NCI-H187 treated with DMSO at 0.1 percent for 48 hours (cell line): ENCODE data around the gene CLASP1.
"Not testable (repeated sequence)": the region's sequence is repeated elsewhere in the genome, so short reads cannot be mapped to it uniquely, and the experiment has no call there.

ENCODE experiments used
- DNase-seq: peaks from one replicate; lab custom pipeline; 2025; lab: John Stamatoyannopoulos, UW

CLASP1 gene

DNA sequence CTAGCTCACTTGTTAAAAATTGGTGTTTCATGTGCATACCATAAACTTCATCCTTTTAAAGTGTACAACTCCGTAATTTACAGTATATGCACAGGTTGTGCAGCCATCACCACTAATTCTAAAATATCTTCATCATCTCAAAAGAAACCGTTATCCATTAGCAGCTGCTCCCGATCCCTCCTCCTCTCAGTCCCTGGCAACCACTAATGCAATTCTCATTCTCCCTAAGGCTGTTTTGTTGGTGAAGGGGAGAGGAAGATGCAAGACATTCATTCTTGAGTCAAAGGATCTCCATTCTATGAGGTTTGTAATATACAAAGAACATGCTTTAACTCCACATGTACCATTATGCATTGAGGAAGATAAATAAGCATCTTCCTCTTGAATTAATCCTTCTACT, 70.0 kb downstream of the CLASP1 start:
- DNase-seq, result no peak

DNA sequence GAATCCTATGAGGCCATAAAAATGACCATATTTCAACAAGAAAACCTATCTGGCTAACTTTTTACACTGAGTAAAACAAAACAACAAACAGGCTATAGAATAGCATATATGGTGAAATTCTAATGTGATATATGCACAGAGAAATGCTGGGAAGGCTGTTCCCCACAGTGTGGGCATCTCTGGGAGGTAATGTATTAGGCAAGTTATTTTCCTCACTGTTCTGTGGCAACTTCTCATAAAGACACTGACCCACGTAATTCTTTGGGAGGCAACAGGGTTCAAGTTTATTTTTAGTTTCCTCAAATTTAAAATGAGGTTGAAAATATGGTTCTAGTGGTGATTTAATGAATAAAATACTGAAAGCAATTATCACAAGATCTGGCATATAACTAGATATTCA, 71.9 kb downstream of the CLASP1 start:
- DNase-seq, result no peak

DNA sequence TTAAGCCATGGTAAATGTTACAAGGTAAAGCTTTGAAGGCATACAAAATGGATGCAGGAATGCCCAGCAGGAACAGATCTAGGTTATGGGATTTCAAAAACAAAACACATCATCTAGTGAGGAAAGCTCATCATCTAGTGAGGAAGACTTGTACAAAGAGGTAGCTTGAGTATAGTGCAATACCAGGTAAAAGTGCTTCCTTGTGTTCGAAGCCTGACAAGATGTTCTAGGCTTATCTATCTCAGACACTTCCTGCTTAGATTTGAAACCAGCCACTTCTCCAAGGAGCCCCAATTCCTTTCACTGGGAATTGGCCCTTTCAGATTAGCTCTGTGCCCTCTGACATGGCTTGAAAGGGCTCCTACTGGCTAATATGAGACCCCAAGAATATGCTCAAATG, 73.0 kb downstream of the CLASP1 start:
- DNase-seq, result no peak

DNA sequence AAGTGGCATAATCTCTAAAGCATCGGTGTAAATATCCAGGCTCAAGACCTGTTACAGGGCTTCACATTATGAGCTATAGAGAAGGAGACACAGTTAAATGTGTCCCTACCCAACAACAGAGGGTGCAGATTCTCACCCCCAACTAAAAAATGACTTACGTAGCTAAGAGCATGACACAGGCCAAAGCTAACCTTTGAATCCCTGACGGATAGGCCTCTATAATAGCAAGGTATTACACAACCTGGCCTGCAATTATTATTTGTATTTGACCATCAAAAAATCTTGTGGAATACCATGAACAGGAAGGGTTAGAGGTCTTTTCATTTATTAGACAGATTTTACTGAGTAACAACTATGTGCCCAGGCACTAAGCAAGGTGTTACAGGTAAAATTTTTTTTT, 73.5 kb downstream of the CLASP1 start:
- no peak for DNase-seq

DNA sequence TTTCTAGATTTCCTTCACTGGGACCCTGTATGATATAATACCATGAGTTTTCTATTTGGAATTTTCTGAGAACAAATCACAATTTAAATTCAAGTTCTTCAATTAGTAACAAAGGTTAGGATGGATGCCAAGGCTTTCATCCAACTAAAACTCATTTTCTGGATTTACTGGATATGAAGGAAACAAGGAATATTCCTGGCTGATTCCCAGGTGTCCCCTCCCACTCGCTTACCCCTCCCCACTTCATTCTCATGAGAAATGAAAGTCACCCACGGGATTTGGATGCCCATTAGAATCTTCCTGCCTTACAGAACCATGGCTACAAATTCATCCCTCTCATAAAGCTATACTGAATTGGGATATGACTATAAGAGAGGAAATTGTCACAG, 78.6 kb downstream of the CLASP1 start:
- no peak for DNase-seq

DNA sequence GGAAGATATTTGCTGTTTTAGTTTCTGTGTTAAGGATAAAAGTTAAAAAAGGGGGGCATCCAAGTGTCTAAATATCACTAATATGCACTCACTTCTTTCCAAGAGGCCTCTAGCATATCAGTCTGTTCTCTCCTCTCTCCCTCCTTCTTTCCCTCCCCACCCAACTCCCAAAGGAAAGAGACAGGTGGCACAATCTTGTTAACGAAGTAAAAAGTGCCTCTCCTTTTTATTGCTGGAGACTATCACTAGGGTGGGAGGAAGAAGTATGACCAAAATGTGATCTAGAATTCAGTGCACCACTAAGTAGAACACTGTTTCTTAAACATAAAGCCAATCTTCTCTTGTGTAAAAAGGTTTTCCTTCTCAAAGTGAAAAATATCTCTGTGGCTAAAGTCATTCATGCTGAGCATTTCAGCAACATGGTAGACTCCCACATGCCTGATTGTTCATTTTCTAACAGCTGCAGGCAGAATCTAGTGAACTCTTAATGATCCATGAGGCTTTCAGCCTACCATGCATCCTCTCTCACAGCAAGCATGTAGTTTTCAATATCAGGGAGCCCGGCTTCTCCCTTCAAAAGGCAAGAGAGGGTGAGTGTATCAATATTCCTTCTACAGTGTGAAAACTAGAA, 79.1 kb downstream of the CLASP1 start:
- no peak for DNase-seq

DNA sequence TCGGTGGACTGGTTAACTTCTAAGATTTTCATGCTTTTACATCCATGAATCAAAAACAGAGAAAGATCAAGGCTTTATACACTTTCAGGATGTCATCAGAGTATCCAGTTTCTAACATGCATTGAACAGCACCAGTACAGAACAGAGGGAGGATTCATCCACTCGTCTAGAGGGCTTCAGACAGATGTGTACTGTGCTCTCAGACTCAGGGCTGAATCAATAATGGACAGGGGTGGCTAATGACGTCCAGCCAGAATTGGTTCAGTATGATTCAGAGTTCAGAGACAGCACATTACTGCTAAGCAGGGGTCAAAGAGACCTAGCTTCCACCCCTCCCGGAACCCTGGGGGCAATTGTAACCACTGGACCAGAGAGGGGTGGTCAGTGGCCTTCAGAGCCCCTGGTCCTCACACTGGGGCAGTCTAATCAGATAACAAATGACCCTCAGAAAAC, 81.3 kb downstream of the CLASP1 start:
- DNase-seq, result no peak

DNA sequence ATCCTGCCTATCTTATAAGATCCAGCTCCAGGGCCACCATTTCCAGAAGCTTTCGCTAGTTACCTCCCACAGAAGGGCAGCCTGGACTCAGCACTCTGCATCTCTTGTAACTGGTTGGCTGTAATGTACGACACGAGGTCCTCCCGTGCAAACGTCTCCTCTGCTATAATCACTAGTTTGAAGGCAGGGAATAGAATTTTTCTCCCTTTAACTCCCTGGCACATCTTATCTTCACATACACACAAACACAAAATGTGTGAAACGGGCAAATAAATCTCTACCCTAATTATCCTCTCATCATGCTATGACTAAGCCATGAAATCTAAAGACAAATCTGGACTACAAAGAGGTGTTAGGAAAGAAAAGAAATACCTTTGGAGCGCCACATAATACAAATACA, 81.8 kb downstream of the CLASP1 start:
- DNase-seq, result no peak

DNA sequence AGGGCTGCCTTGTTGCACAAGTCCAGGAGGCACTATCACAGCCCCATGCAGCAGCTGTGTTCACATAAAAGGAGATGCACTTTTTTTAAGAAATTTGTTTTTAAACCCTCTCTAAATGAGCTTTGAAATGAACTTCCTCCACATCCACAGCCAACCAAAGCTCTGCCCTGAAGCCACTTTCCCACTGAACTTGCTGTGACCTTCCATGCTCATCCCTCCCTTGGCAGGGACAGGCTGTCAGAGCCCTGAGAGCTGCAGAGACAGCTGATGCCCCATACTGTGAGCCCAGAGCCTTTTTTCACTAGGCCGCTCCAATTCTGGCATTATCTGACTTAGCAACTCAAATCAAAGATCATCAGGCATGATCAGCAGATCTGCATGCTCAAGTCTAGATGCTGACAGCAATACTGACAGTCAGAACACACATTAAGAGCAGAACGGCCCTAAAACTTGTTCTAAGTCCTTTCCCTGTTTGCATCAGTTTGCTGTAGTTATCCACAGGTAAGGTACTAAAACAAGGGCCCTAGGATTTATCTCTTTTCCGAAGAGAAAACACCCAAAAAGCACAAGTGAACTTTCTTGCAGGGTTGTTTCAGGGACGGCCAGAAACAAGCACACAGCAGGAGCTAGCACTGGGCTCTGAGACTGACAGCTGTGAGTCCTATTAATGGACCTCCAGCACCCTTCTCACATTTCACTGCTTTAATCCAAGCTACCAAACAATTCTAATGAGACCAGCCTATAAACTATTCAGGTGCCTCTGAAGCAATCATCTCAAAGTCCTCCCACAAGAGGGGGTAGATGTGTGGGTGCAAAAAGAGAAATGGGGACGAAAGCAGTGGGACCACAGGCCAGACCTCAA, 83.6 kb downstream of the CLASP1 start:
- DNase-seq, result no peak

DNA sequence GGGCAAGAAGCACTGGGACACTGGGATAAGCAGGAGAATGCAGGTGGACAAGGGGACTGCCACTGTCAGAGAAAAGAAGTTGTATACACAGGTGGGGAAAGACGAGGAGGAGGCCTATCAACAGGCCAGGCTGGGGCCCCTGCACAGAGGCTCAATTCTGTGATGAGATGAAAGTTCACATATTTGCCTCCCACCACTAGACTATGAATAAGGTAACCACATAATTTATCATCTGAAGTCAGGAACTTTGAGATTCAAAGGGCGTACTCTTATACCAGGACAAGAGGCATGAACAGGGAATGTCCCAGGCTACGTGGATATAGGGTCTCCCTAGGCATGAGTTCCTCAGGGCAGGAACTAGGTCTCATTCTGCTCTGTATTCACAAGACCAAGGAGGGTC, 84.4 kb downstream of the CLASP1 start:
- DNase-seq, result no peak

DNA sequence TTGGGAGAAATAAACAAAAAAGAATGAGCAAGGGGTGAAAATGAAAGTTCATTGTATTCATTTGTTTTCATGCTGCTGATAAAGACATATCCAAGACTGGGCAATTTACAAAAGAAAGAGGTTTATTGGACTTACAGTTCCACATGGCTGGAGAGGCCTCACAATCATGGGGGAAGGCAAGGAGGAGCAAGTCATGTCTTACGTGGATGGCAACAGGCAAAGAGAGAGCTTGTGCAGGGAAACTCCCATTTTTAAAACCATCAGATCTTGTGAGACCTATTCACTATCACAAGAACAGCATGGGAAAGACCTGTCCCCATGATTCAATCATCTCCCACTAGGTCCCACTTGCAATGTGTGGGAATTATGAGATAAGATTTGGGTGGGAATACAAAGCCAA, 85.5 kb downstream of the CLASP1 start:
- not testable (repeated sequence) for DNase-seq

DNA sequence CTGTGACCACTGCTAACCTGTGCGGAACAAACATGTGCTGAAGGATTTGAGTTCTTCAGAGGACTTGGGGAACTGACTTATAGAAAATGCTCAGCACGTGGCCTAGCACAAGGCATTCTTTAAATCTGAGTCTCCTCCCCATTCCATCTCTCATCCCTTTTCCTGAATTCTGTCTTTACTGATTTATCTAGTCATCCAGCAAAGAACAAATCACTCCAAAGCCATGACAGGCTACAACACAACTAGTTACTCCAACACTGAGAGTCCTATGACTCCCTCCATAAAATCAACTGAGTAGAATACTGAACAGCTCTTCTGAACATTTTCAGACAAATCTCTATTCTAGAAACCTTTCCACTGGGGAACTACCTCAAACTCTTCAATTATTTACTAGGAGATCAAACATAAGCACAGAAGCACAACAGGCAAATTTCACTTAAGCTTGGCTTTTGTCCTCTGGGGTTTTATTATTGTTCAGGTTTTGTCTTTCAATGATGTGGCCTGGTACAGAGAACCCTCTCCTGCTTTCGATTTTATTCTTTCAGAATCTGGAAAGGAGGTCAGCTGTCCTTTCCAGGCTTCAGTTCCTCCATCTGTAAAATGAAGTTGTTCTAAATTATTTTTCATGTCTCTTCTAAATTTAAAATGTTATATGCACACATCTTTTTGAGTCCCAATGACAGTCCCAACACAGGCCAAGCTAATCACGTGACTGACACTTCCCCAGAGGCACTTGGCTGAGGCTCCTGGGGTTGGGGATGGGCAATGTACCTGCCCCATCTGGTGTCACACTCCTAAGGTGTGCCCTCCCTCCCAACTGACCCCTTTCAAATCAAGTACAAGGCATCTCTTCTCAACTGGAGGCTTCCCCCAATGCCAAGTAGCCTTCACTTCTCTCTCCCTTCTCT, 86.7 kb downstream of the CLASP1 start:
- DNase-seq, result no peak

DNA sequence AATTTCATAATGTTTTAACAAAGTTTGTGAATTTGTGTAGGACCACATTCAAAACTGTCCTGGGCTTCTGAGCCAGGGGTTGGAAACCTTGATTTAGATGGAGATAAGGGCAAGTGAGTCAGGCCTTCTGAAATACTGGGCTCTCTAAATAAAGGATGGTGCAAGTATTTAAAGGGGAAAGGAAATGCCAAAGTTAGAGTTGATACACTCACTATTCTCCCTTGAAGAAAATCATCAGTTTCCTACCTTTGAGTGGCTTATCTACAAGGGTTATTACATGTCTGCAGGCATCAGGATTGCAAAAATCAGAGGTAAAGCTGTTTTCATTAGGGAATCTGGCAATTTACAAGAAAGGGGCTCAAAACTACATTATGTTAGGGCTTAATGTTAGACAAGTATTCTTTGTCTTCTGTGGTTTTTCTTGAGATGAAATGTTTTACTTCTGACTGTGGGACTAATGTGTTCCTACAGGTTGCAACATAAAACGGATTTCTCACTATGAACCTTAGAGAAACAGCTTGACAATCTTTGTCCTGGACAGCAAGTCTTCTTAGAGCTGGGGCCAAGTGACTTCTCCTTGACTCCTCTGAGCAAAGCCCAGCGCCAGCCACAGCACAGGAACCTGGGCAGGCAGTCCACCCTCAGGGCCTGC, 87.5 kb downstream of the CLASP1 start:
- DNase-seq, result no peak

DNA sequence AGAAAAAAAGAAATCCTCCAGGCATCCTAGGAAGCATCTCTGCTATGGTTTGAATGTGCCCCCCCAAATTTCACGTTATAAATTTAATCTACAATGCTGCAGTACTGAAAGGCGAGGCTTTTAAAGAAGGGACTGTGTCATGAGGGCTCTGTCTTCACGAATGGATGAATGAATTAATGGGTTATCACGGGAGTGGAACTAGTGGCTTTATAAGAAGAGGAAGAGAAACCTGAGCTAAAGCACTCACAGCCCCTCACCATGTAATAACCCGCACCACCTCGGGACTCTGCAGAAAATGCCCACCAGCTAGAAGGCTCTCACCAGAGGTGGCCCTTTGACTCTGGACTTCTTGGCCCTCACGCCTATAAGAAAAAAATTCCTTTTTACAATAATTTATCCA, 90.9 kb downstream of the CLASP1 start:
- no peak for DNase-seq

DNA sequence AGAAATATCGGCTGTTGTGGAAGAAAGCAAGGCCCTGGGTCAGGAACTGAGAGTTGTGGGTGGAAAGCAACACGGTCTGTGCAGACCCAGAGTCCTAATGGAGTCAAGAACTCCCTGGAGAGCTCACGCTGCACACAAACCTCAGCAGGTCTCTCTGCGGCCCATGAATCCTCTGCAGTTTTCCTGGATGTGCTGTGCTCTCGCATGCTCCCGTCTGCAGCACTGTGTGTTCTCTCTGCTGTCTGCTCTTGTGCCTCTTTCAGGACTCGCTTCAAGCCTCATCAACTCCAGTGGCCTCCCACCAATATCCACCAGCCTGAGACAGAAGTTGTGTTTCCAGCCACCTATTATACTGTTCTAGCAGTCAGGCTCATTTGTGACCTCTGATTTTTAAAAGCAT, 94.3 kb downstream of the CLASP1 start:
- DNase-seq, result no peak

DNA sequence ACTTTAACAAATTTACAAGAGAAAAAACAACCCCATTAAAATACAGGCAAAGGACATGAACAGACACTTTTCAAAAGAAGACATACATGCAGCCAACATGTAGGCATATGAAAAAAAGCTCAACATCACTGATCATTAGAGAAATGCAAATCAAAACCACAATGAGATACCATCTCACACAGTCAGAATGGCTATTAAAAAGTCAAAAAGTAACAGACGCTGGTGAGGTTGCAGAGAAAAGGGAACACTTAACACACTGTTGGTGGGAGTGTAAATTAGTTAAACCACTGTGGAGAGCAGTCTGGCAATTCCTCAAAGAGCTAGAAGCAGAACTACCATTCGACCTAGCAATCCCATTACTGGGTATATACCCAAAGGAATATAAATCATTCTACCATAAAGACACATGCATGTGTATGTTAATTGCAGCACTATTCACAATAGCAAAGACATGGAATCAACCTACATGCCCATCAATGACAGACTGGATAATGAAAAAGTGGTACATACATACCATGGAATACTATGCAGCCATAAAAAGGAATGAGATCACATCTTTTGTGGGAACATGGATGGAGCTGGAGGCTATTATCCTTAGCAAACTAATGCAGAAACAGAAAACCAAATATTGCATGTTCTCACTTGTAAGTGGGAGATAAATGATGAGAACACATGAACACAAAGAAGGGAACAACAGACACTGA, 96.6 kb downstream of the CLASP1 start:
- not testable (repeated sequence) for DNase-seq

DNA sequence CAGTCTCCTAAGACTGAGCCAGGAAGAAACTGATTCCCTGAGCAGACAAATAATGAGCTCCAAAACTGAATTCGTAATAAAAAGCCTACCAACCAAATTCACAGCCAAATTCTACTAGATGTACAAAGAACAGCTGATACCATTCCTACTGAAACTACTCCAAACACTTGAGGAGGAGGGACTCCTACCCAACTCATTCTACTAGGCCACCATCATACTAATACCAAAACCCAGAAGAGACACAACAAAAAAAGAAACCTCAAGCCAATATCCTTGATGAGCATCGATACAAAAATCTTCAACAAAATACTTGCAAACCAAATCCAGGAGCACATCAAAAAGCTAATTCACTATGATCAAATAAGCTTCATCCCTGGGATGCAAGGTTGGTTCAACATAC, 98.6 kb downstream of the CLASP1 start:
- DNase-seq, result no peak

DNA sequence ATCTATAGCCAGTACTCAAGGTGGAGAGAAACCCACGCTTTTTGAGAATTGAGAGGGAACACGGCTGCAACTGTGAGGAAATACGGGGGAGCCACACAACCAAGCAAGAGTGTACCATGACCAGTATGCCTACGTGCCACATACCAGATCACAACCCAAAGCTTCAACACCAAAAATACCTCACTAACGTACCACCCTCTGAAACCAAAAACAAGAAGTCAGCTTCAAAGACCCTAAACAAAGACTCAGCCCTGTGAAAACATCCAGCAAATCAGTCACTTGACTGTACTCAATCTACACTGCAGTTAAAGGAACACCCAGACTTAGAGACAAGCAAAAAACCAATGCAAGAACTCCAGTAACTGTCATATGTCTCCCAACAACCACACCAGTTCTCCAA, 101.6 kb downstream of the CLASP1 start:
- DNase-seq, result no peak

DNA sequence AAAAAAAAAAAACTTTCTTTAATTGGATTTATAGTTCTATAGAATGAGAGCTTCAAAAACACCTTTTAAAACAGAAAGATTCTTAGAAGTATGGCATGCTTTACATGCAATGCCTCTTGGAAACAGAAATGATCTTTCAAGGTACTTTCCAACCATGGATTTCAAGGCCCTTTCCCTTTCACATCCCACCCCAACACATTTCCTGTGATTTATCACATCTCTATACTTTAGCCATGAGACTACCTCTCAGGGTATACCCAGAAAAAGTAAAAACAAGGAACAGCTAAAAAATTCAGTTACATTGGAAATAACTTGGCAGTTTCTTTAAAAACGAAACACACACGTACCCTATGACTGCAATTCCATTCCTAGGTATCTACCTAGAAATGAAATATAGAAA, 103.3 kb downstream of the CLASP1 start:
- DNase-seq, result no peak

DNA sequence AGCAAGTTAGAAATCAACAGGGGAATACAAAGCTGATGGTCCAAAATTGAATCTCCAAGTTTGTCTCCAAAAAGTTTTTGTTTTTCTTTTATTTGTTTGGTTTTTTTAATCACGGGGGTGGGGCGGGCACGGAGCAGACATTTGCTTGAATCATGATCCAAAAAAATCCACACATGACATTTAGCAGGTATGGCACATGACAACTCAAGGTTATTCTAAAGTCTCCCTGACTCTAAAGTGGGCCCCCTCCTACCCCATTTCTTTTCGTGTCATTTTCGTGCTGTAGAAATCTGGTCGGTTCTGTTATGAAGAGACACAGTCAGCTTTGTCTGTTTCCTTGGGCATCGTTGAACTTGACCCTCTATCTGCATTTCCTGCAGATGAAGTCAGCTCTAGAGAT, 104.0 kb downstream of the CLASP1 start:
- no peak for DNase-seq

DNA sequence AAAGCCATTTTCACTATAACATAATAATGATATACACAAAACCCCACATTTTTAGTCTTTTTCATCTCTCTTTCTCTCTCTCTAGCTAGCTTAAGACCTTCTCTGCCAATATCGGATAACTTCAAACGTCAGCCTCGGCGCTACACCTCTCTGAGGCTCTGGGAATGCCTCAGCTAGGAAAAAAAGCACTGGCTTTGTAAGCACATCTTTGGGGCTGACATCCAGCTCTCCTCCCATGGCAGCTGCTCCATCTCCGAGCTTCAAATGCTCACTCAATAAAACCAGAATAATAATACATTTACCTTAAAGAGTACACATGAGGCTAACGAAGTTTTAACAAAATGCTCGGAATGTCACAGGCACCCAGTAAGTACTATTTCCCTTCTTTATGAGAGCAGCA, 107.8 kb downstream of the CLASP1 start:
- no peak for DNase-seq
